H1 (cell line): Measurements from ENCODE around the gene PVR. TPM values are rescaled to one million over a fixed set of nuclear protein-coding genes. Genes with fewer than 3 reads are reported as not detected.

Source experiments
- CTCF ChIA-PET: fragments of 300-600 bp; sonication (Branson Sonifier 250); formaldehyde crosslinking; loops from one replicate; lab custom pipeline; 2021; ENCODE audit not compliant: partially characterized antibody; lab: Charles Lee
- POLR2A ChIA-PET: fragments of 300-600 bp; sonication (Branson Sonifier 250); formaldehyde crosslinking; loops from one replicate; lab custom pipeline; 2021; ENCODE audit warnings: inconsistent platforms; ENCODE audit not compliant: partially characterized antibody; lab: Charles Lee
- DNase-seq, 2 experiments: peaks; one replicate each; pipeline versions ENCODE4 v3.0.0 to v3.0.0-alpha.2; 2010 to 2022; ENCODE audit warnings: low spot score in 2 of 2, low read depth in 1 of 2, mixed read lengths in 1 of 2
- FAIRE-seq: peaks from 2 replicates; lab custom pipeline; 2011; peaks lifted over from hg19 to GRCh38; lab: Jason Lieb, UNC
- H2AFZ ChIP-seq: 2 replicates; pipeline ENCODE4 v1.8.1; 2012; ENCODE audit warnings: low read length, inconsistent platforms
- H2AK5ac ChIP-seq: 2 replicates; pipeline ENCODE4 v1.6.1; 2013; ENCODE audit warnings: low read depth, low read length
- H2BK120ac ChIP-seq: replicated peaks from 2 replicates; pipeline ENCODE3; 2013; ENCODE audit warnings: low read depth, low read length, inconsistent platforms
- H2BK12ac ChIP-seq: 2 replicates; pipeline ENCODE4 v1.6.1; 2013; ENCODE audit warnings: low read depth, low read length
- H2BK15ac ChIP-seq: 2 replicates; pipeline ENCODE4 v1.6.1; 2013; ENCODE audit warnings: low read length
- H2BK20ac ChIP-seq: 2 replicates; pipeline ENCODE4 v1.6.1; 2013; ENCODE audit warnings: low read length
- H2BK5ac ChIP-seq: 2 replicates; pipeline ENCODE4 v1.6.1; 2013; ENCODE audit warnings: low read depth, low read length
- H3K14ac ChIP-seq: 2 replicates; pipeline ENCODE4 v1.6.1; 2013; ENCODE audit warnings: inconsistent platforms; ENCODE audit not compliant: insufficient read length
- H3K18ac ChIP-seq: 2 replicates; pipeline ENCODE4 v1.6.1; 2013; ENCODE audit warnings: low read length; ENCODE audit errors: extremely low read depth
- H3K23ac ChIP-seq: 2 replicates; pipeline ENCODE4 v1.6.1; 2013; ENCODE audit warnings: inconsistent platforms; ENCODE audit not compliant: insufficient read length
- H3K23me2 ChIP-seq: 2 replicates; pipeline ENCODE4 v1.6.1; 2013; ENCODE audit warnings: low read depth, low read length
- H3K27ac ChIP-seq: 2 replicates; pipeline ENCODE4 v1.6.1; 2011; ENCODE audit warnings: low read depth, low read length, inconsistent platforms
- H3K27me3 ChIP-seq, 4 experiments: replicated peaks in 1 of 4; 1 replicate in 1 of 4; 2 replicates in 3 of 4; pipeline versions ENCODE4 v1.6.1 to v1.8.1; 2011 to 2013; ENCODE audit warnings: low read length in 3 of 4, mild to moderate bottlenecking in 3 of 4, inconsistent platforms in 2 of 4, mixed read lengths in 2 of 4, moderate library complexity in 1 of 4; ENCODE audit not compliant: control insufficient read depth in 3 of 4, insufficient read depth in 3 of 4; ENCODE audit errors: extremely low read depth in 1 of 4
- H3K36me3 ChIP-seq, 4 experiments: 2 replicates each; pipeline versions ENCODE4 v1.6.1 to v1.8.1; 2011 to 2013; ENCODE audit warnings: mild to moderate bottlenecking in 4 of 4, low read length in 3 of 4, moderate library complexity in 2 of 4, control low read depth in 1 of 4, inconsistent platforms in 1 of 4; ENCODE audit not compliant: insufficient read depth in 4 of 4, control insufficient read depth in 2 of 4
- H3K4ac ChIP-seq: replicated peaks from 2 replicates; pipeline ENCODE3; 2013; ENCODE audit warnings: low read length, low read depth, mixed read lengths, inconsistent platforms; ENCODE audit not compliant: insufficient read length
- H3K4me1 ChIP-seq, 4 experiments: replicated peaks in 1 of 4; 1 replicate in 1 of 4; 2 replicates in 3 of 4; pipeline versions ENCODE4 v1.6.1 to v1.8.1; 2011 to 2013; ENCODE audit warnings: low read length in 3 of 4, inconsistent platforms in 2 of 4, mixed read lengths in 1 of 4; ENCODE audit not compliant: insufficient read depth in 4 of 4, control insufficient read depth in 3 of 4
- H3K4me2 ChIP-seq, 2 experiments: 2 replicates each; pipeline versions ENCODE4 v1.6.1 to v1.8.1; 2011 to 2013; ENCODE audit warnings: low read depth in 2 of 2, low read length in 2 of 2, control low read depth in 1 of 2, inconsistent platforms in 1 of 2, mild to moderate bottlenecking in 1 of 2; ENCODE audit not compliant: insufficient read depth in 1 of 2
- H3K4me3 ChIP-seq, 4 experiments: fragments of 200-600, 300-600 bp in 1 of 4; sonication (generic), shearing (Covaris generic), sonication (Bioruptor Twin) in 1 of 4; 2 replicates each; pipeline versions ENCODE4 v1.5.1 to v1.8.1; 2011 to 2016; ENCODE audit warnings: low read length in 4 of 4, low read depth in 3 of 4, control low read depth in 2 of 4, inconsistent platforms in 2 of 4, mild to moderate bottlenecking in 2 of 4, mixed read lengths in 1 of 4, moderate library complexity in 1 of 4; ENCODE audit not compliant: insufficient read depth in 2 of 4; ENCODE audit errors: extremely low read depth in 1 of 4
- H3K56ac ChIP-seq: replicated peaks from 2 replicates; pipeline ENCODE3; 2013; ENCODE audit warnings: low read depth, mild to moderate bottlenecking, mixed read lengths, low read length, inconsistent platforms; ENCODE audit not compliant: insufficient read length
- H3K79me1 ChIP-seq: 2 replicates; pipeline ENCODE4 v1.6.1; 2013; ENCODE audit warnings: low read depth, low read length, control low read depth
- H3K79me2 ChIP-seq, 2 experiments: 2 replicates each; pipeline versions ENCODE4 v1.6.1 to v1.8.1; 2012 to 2013; ENCODE audit warnings: low read length in 2 of 2, mild to moderate bottlenecking in 2 of 2, inconsistent platforms in 1 of 2; ENCODE audit not compliant: insufficient read depth in 2 of 2, control insufficient read depth in 1 of 2
- H3K9ac ChIP-seq, 4 experiments: replicated peaks in 1 of 4; 1 replicate in 1 of 4; 2 replicates in 3 of 4; pipeline versions ENCODE4 v1.6.1 to v1.8.1; 2011 to 2013; ENCODE audit warnings: low read depth in 3 of 4, low read length in 3 of 4, control low read depth in 2 of 4, mild to moderate bottlenecking in 2 of 4, moderate library complexity in 2 of 4, inconsistent platforms in 1 of 4; ENCODE audit errors: extremely low read depth in 1 of 4
- H3K9me3 ChIP-seq, 2 experiments: 2 replicates each; pipeline versions ENCODE4 v1.6.1 to v1.8.1; 2012 to 2013; ENCODE audit warnings: mild to moderate bottlenecking in 2 of 2, moderate library complexity in 2 of 2, control low read depth in 1 of 2, inconsistent platforms in 1 of 2, low read depth in 1 of 2, low read length in 1 of 2, mixed read lengths in 1 of 2; ENCODE audit not compliant: insufficient read depth in 2 of 2
- H4K20me1 ChIP-seq, 2 experiments: replicated peaks in 1 of 2; 2 replicates each; pipeline versions ENCODE3 to v1.8.1; 2011 to 2013; ENCODE audit warnings: inconsistent platforms in 2 of 2, low read length in 2 of 2, mild to moderate bottlenecking in 1 of 2; ENCODE audit not compliant: insufficient read depth in 2 of 2, control insufficient read depth in 1 of 2
- H4K5ac ChIP-seq: 2 replicates; pipeline ENCODE4 v1.6.1; 2013; ENCODE audit warnings: low read length, low read depth, mixed read lengths, inconsistent platforms; ENCODE audit not compliant: insufficient read length
- H4K8ac ChIP-seq: 2 replicates; pipeline ENCODE4 v1.8.0; 2013; ENCODE audit warnings: mild to moderate bottlenecking, moderate library complexity, low read length, inconsistent platforms; ENCODE audit not compliant: insufficient read depth; ENCODE audit errors: extremely low read depth
- H4K91ac ChIP-seq: replicated peaks from 2 replicates; pipeline ENCODE3; 2013; ENCODE audit warnings: low read length, mixed read lengths, inconsistent platforms; ENCODE audit not compliant: insufficient read length
- BRCA1 ChIP-seq: IDR thresholded peaks from 2 replicates; pipeline ENCODE4 v1.6.1; 2012; ENCODE audit warnings: low read depth, low read length, improper control_type of control experiment
- CBX5 ChIP-seq: fragments of 300-800, 300-1000 bp; sonication (generic); IDR thresholded peaks from 2 replicates; pipeline ENCODE4 v1.7.1; 2016; ENCODE audit warnings: antibody characterized with exemption, low read length, low read depth
- CBX8 ChIP-seq: fragments of 300-800, 300-1000 bp; sonication (generic); IDR thresholded peaks from 2 replicates; pipeline ENCODE4 v1.7.1; 2016; ENCODE audit warnings: low read depth, low read length, borderline replicate concordance
- CEBPB ChIP-seq: IDR thresholded peaks from 2 replicates; pipeline ENCODE4 v1.6.1; 2012; ENCODE audit warnings: low read depth, low read length
- JUN ChIP-seq: IDR thresholded peaks from 2 replicates; pipeline ENCODE4 v1.6.1; 2011; ENCODE audit warnings: low read depth, mild to moderate bottlenecking, improper control_type of control experiment, low read length
- KDM5A ChIP-seq: fragments of 200-600 bp; IDR thresholded peaks from 2 replicates; pipeline ENCODE4 v1.7.1; 2012; ENCODE audit warnings: mild to moderate bottlenecking, low read length, inconsistent platforms, mixed read lengths
- RNF2 ChIP-seq: fragments of 200-900, 300-1000 bp; sonication (generic); IDR thresholded peaks from 2 replicates; pipeline ENCODE4 v1.7.1; 2016; ENCODE audit warnings: borderline replicate concordance, low read depth, mild to moderate bottlenecking, antibody characterized with exemption, low read length; ENCODE audit not compliant: poor library complexity, severe bottlenecking; ENCODE audit errors: missing control alignments
- SIRT6 ChIP-seq: IDR thresholded peaks from one replicate; pipeline ENCODE4 v1.7.1; 2012; ENCODE audit warnings: low read length, inconsistent platforms
- SP1 ChIP-seq: IDR thresholded peaks from 2 replicates; pipeline ENCODE4 v1.6.1; 2011; ENCODE audit warnings: low read depth, low read length
- TAF7 ChIP-seq: optimal IDR thresholded peaks from 2 replicates; pipeline ENCODE3; 2011; ENCODE audit warnings: low read depth, mild to moderate bottlenecking, inconsistent platforms, low read length, moderate library complexity, borderline replicate concordance
- WGBS, 2 experiments: shearing (Covaris generic) in 1 of 2; methylation state at CpG; one replicate each; pipeline versions ENCODE4 v1.1.6 to v1.1.7; 2013 to 2015; ENCODE audit warnings: low lambda C conversion rate in 2 of 2, mixed read lengths in 2 of 2, inconsistent platforms in 1 of 2, low coverage in 1 of 2, missing lambda C conversion rate in 1 of 2; ENCODE audit not compliant: insufficient replicate concordance in 2 of 2, insufficient coverage in 1 of 2, insufficient read length in 1 of 2; ENCODE audit errors: extremely low coverage in 1 of 2, missing lambda C conversion rate in 1 of 2; 5-methylcytosine and 5-hydroxymethylcytosine counted together
- polyA plus RNA-seq, 7 experiments: library from polyadenylated mRNA; depleted of rRNA in 3 of 7; stranded (reverse) in 5 of 7; unstranded in 2 of 7; fragments of >200 nt in 5 of 7; fragments of 200-250 nt in 2 of 7; gene quantifications; 1 replicate in 5 of 7; 2 replicates in 1 of 7; 4 replicates in 1 of 7; pipeline versions ENCODE4 v1.2.1 to v1.2.3, GENCODE V29; 2011 to 2013; ENCODE audit warnings: missing spikeins in 2 of 7, mixed read lengths in 2 of 7
- total RNA-seq: library from RNA; stranded (reverse); fragmentation: NEBNext Ultra II Directional; extraction: Animal tissue kit (Norgen Biotek cat#: 25700); gene quantifications from 2 replicates; pipeline ENCODE4 v1.2.1, GENCODE V29; 2021
- TF ChIP-seq, protein P1 (sequence below), 3 experiments: IDR thresholded peaks; 1 replicate in 2 of 3; 2 replicates in 1 of 3; pipeline versions ENCODE4 v1.5.1 to v1.6.1; 2011; ENCODE audit warnings: low read length in 3 of 3, mild to moderate bottlenecking in 3 of 3, inconsistent platforms in 2 of 3, low read depth in 1 of 3, moderate library complexity in 1 of 3; ENCODE audit not compliant: insufficient read depth in 1 of 3; ENCODE audit errors: control extremely low read depth in 1 of 3

PVR gene
- total and polyA plus RNA-seq, 2 of the 8 experiments (the other 6 are each of a cell fraction or from before 2014, with no cell fraction given): 13.3 to 14.8 TPM

- Histone ChIP-seq H3K79me1 (no peaks in the 10 kb centered on the region), H3K14ac (no peak overlapping the region), H3K4me1 (no peaks in the 10 kb centered on the region), H2AK5ac (no peak overlapping the region), H4K5ac (no peak overlapping the region), H2BK15ac (no peak overlapping the region), H3K36me3 (no peaks in the 10 kb centered on the region), H4K91ac (no peak overlapping the region), H3K23me2 (no peaks in the 10 kb centered on the region), H3K4me3 (no peak overlapping the region), H3K27me3 (no peaks in the 10 kb centered on the region; a peak in 1 of 7 replicates), H3K4ac (no peak overlapping the region), H3K56ac (no peak overlapping the region), H3K27ac (no peak overlapping the region), H2BK5ac (no peak overlapping the region), H4K20me1 (no peaks in the 10 kb centered on the region), H3K9me3 (no peaks in the 10 kb centered on the region), H2BK120ac (no peak overlapping the region), H4K8ac (peak overlapping the region; percentile 7; the same call in 1 of the 2 replicates), H2AFZ (no peak overlapping the region), H3K23ac (no peak overlapping the region), H3K79me2 (no peaks in the 10 kb centered on the region), H2BK12ac (no peak overlapping the region), H3K18ac (no peak overlapping the region), H2BK20ac (no peak overlapping the region), H3K9ac (no peak overlapping the region), H3K4me2 (no peak overlapping the region)
- POLR2A ChIA-PET: no interaction called here
- 79% methylated on average over 5 of the region's 5 CpGs; no CpG with 5 or more reads in 1 of the 2 experiments for WGBS, 2 experiments
- no peak for FAIRE-seq
- TF ChIP-seq CBX8: no peak
- TF ChIP-seq TAF7: no peak
- TF ChIP-seq JUN: no peak
- TF ChIP-seq, protein P1, sequence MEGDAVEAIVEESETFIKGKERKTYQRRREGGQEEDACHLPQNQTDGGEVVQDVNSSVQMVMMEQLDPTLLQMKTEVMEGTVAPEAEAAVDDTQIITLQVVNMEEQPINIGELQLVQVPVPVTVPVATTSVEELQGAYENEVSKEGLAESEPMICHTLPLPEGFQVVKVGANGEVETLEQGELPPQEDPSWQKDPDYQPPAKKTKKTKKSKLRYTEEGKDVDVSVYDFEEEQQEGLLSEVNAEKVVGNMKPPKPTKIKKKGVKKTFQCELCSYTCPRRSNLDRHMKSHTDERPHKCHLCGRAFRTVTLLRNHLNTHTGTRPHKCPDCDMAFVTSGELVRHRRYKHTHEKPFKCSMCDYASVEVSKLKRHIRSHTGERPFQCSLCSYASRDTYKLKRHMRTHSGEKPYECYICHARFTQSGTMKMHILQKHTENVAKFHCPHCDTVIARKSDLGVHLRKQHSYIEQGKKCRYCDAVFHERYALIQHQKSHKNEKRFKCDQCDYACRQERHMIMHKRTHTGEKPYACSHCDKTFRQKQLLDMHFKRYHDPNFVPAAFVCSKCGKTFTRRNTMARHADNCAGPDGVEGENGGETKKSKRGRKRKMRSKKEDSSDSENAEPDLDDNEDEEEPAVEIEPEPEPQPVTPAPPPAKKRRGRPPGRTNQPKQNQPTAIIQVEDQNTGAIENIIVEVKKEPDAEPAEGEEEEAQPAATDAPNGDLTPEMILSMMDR (IDR thresholded peaks at IDR 0.05; ENCODE audit: control extremely low read depth in 1 of 3, insufficient read depth in 1 of 3, low read depth in 1 of 3, low read length in 3 of 3): no peak
- TF ChIP-seq RNF2: no peak
- TF ChIP-seq KDM5A: no peak
- no peak for TF ChIP-seq SIRT6
- TF ChIP-seq SP1: no peak
- no peak for TF ChIP-seq BRCA1
- TF ChIP-seq CBX5: no peak
- TF ChIP-seq CEBPB: no peak
- DNase-seq: no peak
- CTCF ChIA-PET: interaction anchor here (0.7 to 5.4 kb wide), 7 partner anchors 9 to 101 kb away, joined by 3 to 29 read pairs (median 4); no protein-coding TSS in a partner anchor
Measured at GRCh38 chr19:44623080-44623479, 20.6 kb upstream of the PVR start.
